ENCODE measurements around the gene SHMT2.

GRCh38 chr12:57255916-57256315 is 26.4 kb downstream of the SHMT2 start:
- TF ChIP-seq, protein P1, sequence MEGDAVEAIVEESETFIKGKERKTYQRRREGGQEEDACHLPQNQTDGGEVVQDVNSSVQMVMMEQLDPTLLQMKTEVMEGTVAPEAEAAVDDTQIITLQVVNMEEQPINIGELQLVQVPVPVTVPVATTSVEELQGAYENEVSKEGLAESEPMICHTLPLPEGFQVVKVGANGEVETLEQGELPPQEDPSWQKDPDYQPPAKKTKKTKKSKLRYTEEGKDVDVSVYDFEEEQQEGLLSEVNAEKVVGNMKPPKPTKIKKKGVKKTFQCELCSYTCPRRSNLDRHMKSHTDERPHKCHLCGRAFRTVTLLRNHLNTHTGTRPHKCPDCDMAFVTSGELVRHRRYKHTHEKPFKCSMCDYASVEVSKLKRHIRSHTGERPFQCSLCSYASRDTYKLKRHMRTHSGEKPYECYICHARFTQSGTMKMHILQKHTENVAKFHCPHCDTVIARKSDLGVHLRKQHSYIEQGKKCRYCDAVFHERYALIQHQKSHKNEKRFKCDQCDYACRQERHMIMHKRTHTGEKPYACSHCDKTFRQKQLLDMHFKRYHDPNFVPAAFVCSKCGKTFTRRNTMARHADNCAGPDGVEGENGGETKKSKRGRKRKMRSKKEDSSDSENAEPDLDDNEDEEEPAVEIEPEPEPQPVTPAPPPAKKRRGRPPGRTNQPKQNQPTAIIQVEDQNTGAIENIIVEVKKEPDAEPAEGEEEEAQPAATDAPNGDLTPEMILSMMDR (IDR thresholded peaks at IDR 0.05), result no peak
- TF ChIP-seq, protein P2, sequence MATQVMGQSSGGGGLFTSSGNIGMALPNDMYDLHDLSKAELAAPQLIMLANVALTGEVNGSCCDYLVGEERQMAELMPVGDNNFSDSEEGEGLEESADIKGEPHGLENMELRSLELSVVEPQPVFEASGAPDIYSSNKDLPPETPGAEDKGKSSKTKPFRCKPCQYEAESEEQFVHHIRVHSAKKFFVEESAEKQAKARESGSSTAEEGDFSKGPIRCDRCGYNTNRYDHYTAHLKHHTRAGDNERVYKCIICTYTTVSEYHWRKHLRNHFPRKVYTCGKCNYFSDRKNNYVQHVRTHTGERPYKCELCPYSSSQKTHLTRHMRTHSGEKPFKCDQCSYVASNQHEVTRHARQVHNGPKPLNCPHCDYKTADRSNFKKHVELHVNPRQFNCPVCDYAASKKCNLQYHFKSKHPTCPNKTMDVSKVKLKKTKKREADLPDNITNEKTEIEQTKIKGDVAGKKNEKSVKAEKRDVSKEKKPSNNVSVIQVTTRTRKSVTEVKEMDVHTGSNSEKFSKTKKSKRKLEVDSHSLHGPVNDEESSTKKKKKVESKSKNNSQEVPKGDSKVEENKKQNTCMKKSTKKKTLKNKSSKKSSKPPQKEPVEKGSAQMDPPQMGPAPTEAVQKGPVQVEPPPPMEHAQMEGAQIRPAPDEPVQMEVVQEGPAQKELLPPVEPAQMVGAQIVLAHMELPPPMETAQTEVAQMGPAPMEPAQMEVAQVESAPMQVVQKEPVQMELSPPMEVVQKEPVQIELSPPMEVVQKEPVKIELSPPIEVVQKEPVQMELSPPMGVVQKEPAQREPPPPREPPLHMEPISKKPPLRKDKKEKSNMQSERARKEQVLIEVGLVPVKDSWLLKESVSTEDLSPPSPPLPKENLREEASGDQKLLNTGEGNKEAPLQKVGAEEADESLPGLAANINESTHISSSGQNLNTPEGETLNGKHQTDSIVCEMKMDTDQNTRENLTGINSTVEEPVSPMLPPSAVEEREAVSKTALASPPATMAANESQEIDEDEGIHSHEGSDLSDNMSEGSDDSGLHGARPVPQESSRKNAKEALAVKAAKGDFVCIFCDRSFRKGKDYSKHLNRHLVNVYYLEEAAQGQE (IDR thresholded peaks at IDR 0.05; ENCODE audit: insufficient read depth in 1 of 2, low read depth in 2 of 2, low read length in 1 of 2), result no peak
- no peak for TF ChIP-seq POLR2AphosphoS5 (IDR thresholded peaks at IDR 0.05; ENCODE audit: low read depth, low read length)
- TF ChIP-seq TCF7L2 (IDR thresholded peaks at IDR 0.05; ENCODE audit: low read depth, low read length), result no peak
- TF ChIP-seq SIN3A (IDR thresholded peaks at IDR 0.05; ENCODE audit: borderline replicate concordance, insufficient read depth, low read depth, low read length), result no peak

Measured in Panc1 (cell line).